Thyroid gland (tissue), 4 donors: ENCODE results near the gene FOXO1. TPM values are rescaled to one million over a fixed set of nuclear protein-coding genes. Genes with fewer than 3 reads are reported as not detected.

Experiments used
- DNase-seq, 2 donors: peaks; one replicate each; pipeline ENCODE4 v3.0.0-alpha.2; 2019
- H3K27ac ChIP-seq, 3 donors: fragments of 200-600 bp; sonication (generic); 1 replicate in 2 of 3; 2 replicates in 1 of 3; pipeline ENCODE4 v1.5.1; 2016 to 2019; ENCODE audit warnings: mild to moderate bottlenecking in 1 of 3, moderate library complexity in 1 of 3
- H3K27me3 ChIP-seq: fragments of 200-600 bp; sonication (generic); one replicate; pipeline ENCODE4 v1.5.1; 2019
- H3K36me3 ChIP-seq, 2 donors: fragments of 200-600 bp; sonication (generic); one replicate each; pipeline ENCODE4 v1.5.1; 2016 to 2019
- H3K4me1 ChIP-seq, 2 donors: fragments of 200-600 bp; sonication (generic); one replicate each; pipeline ENCODE4 v1.5.1; 2017 to 2019
- H3K4me3 ChIP-seq, 3 donors: fragments of 200-600 bp; sonication (generic); replicated peaks in 1 of 3; 1 replicate in 2 of 3; 2 replicates in 1 of 3; pipeline ENCODE4 v1.5.1; 2016; ENCODE audit warnings: mild to moderate bottlenecking in 1 of 3
- H3K9me3 ChIP-seq: fragments of 200-600 bp; sonication (generic); one replicate; pipeline ENCODE4 v1.5.1; 2017
- POLR2A ChIP-seq, 2 donors: fragments of 450-650 bp; IDR thresholded peaks; one replicate each; pipeline ENCODE4 v1.6.1; 2017; ENCODE audit warnings: antibody characterized with exemption in 2 of 2, mild to moderate bottlenecking in 2 of 2, moderate library complexity in 1 of 2
- WGBS, 2 donors: methylation state at CpG; one replicate each; pipeline ENCODE4 v1.1.5; 2017; 5-methylcytosine and 5-hydroxymethylcytosine counted together
- intact Hi-C: fragments of 100-400 bp; cut with DNase I; formaldehyde crosslinking; loops from one replicate; pipeline ENCODE4 v1.15.1; 2023
- total RNA-seq, 4 donors: library from RNA; depleted of rRNA; stranded (reverse); fragments of >200 nt; gene quantifications; one replicate each; pipeline ENCODE4 v1.2.3, GENCODE V29; 2016
- TF ChIP-seq, protein P1 (sequence below), 6 experiments: fragments of 200-600 bp in 3 of 6; fragments of 450-650 bp in 3 of 6; sonication (generic) in 3 of 6; IDR thresholded peaks; one replicate each; pipeline ENCODE4 v1.5.1; 2016 to 2019; ENCODE audit warnings: antibody characterized with exemption in 6 of 6, mild to moderate bottlenecking in 2 of 6, inconsistent platforms in 1 of 6, moderate library complexity in 1 of 6

Gene FOXO1
- total RNA-seq, 4 donors from 2014 or later, result 65.2 to 92.9 (median 70.0) TPM

DNA sequence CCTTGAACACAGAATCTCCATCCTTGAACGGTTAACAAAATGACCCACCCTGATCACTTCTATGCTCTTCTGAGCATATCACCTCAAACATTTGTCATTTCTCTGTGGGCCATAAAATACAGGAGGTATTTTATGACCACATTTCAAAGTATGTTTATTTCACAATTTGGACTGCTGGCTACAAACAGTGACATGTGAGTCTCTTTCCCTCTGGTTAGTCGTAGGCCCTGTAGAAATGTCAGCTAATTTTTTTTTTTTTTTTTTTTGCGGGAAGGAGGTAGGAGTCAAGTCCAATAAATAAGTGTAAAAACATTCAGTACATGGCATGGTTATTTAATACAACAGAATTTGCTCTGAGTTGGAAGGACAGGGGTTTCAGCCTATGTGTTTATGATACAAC is 70.7 kb downstream of the FOXO1 start:
- peaks cover 77 to 80% of the 10 kb centered on the region in 2 donors for H3K4me1 ChIP-seq
- H3K27ac ChIP-seq, result no peak overlapping the region
- no peak overlapping the region for H3K4me3 ChIP-seq
- 80% methylated on average over 3 of the region's 3 CpGs for WGBS, 2 donors
- no peak for DNase-seq
- no peak for TF ChIP-seq POLR2A (IDR thresholded peaks at IDR 0.05)
- TF ChIP-seq, protein P1, sequence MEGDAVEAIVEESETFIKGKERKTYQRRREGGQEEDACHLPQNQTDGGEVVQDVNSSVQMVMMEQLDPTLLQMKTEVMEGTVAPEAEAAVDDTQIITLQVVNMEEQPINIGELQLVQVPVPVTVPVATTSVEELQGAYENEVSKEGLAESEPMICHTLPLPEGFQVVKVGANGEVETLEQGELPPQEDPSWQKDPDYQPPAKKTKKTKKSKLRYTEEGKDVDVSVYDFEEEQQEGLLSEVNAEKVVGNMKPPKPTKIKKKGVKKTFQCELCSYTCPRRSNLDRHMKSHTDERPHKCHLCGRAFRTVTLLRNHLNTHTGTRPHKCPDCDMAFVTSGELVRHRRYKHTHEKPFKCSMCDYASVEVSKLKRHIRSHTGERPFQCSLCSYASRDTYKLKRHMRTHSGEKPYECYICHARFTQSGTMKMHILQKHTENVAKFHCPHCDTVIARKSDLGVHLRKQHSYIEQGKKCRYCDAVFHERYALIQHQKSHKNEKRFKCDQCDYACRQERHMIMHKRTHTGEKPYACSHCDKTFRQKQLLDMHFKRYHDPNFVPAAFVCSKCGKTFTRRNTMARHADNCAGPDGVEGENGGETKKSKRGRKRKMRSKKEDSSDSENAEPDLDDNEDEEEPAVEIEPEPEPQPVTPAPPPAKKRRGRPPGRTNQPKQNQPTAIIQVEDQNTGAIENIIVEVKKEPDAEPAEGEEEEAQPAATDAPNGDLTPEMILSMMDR (IDR thresholded peaks at IDR 0.05), result no peak
- no peaks in the 10 kb centered on the region for H3K9me3 ChIP-seq
- intact Hi-C loops, result no loop called here
- no peaks in the 10 kb centered on the region for H3K27me3 ChIP-seq
- no peaks in the 10 kb centered on the region for H3K36me3 ChIP-seq

DNA sequence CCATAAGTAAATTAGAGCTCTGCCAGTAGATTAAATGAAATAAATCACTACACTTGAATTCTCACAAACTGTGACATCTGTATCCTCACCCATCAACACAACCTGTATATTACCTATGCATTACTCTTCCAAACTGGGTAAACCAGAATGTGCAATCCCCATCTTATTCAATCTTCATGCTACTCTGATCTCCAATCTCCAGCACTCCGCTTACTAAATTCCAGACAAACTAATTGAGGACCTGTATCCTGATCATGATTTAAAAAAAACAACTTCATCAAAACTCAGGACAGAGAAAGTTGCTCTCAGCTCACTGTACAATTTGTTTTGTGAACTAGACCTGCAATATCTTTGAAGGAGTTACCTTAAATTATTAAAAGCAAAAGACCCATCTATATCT is 74.4 kb downstream of the FOXO1 start:
- H3K27ac ChIP-seq, result peak overlapping the region in 1 of 3 donors; percentile 49
- H3K36me3 ChIP-seq, result no peaks in the 10 kb centered on the region
- no peak for DNase-seq
- 94 to 98% methylated on average over 1 of the region's 1 CpG for WGBS, 2 donors
- no peak overlapping the region for H3K4me3 ChIP-seq
- H3K9me3 ChIP-seq, result no peaks in the 10 kb centered on the region
- H3K27me3 ChIP-seq, result no peaks in the 10 kb centered on the region
- H3K4me1 ChIP-seq, result peaks cover 86 to 92% of the 10 kb centered on the region in 2 donors
- intact Hi-C loops, result no loop called here
- TF ChIP-seq, protein P1 (IDR thresholded peaks at IDR 0.05), result no peak
- TF ChIP-seq POLR2A (IDR thresholded peaks at IDR 0.05), result no peak

DNA sequence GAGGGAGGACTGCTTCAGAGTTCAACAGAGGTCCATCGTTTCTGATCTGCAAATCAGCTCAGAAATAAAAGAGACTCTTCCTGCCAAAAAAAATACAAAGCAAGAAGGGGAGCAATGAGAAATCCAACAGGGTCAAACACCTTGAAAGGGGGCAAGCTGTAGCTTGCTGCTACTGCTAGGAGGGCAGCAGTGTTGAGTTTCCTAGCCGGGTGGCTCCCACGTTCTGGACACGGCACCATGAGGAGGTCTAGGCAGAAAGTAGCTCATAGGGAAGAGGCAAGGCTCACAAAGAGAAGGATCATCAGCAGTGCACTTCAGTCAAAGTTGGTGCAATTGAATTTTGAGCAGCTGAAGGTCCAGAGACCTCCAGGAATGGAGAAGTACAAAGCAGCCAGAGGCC is 75.3 kb downstream of the FOXO1 start:
- peak overlapping the region in 1 of 3 donors; percentile 49 for H3K27ac ChIP-seq
- DNase-seq, result no peak

DNA sequence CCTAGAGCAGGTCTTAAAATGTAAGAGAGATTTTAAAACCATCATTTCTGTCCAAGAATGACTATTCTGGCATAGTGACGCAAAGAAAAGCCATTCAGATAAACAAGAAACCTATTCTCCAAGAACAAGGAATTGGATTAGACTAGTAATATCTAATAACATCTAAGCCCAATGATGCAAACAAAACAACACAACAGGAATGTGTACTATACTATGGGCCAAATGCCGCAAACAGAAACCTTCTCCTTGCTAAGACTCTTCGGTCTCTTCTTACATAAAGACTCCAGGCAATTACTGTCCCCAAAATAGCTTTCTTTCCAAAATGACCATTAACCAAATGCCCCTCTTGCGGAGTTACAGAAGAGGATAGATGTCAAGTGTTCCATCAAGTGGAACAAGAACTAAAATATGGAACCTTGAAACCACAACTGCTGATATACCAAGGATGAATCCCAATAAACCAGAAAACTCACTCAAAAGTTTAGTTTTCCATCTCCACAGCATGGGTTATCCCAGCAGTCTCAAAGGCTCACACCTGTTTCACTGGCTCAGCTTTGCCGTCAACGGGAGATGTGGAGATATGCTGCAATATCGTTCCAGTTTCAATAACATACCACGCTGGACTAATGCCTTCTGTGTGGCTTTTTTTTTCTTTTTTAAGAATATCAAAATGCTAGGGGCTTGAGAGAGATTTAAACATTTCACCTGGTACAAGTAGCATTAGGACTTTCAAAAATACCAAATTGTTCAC is 76.2 kb downstream of the FOXO1 start:
- intact Hi-C loops, result no loop called here
- no peak for DNase-seq
- no peaks in the 10 kb centered on the region for H3K9me3 ChIP-seq
- WGBS, 2 donors, result 82 to 85% methylated on average over 8 of the region's 8 CpGs
- no peaks in the 10 kb centered on the region for H3K27me3 ChIP-seq
- peaks cover 91 to 95% of the 10 kb centered on the region in 2 donors for H3K4me1 ChIP-seq
- TF ChIP-seq POLR2A (IDR thresholded peaks at IDR 0.05), result no peak
- TF ChIP-seq, protein P1 (IDR thresholded peaks at IDR 0.05), result no peak
- H3K27ac ChIP-seq, result peak overlapping the region in 2 of 3 donors; percentile 44 to 55
- H3K4me3 ChIP-seq, result no peak overlapping the region
- H3K36me3 ChIP-seq, result no peaks in the 10 kb centered on the region

More for the DNA sequence above, 75.3 kb downstream of the FOXO1 start:
- H3K9me3 ChIP-seq, result no peaks in the 10 kb centered on the region
- H3K4me3 ChIP-seq, result no peak overlapping the region
- no peaks in the 10 kb centered on the region for H3K36me3 ChIP-seq
- H3K27me3 ChIP-seq, result no peaks in the 10 kb centered on the region
- no peak for TF ChIP-seq POLR2A (IDR thresholded peaks at IDR 0.05)
- TF ChIP-seq, protein P1 (IDR thresholded peaks at IDR 0.05), result no peak
- intact Hi-C loops, result no loop called here
- peaks cover 86 to 93% of the 10 kb centered on the region in 2 donors for H3K4me1 ChIP-seq
- WGBS, 2 donors, result 83 to 85% methylated on average over 4 of the region's 4 CpGs
